Peyer's patch (tissue), 4 donors: ENCODE measurements around the gene ABCA7. TPM values are rescaled to one million over a fixed set of nuclear protein-coding genes. Genes with fewer than 3 reads are reported as not detected.

Source experiments
- DNase-seq, 3 donors: peaks; one replicate each; pipeline ENCODE4 v3.0.0-alpha.2; 2017 to 2019
- H3K27ac ChIP-seq, 4 donors: fragments of 200-600 bp; sonication (generic); one replicate each; pipeline ENCODE4 v1.5.1; 2016 to 2019
- H3K27me3 ChIP-seq, 2 donors: fragments of 200-600 bp; sonication (generic); one replicate each; pipeline ENCODE4 v1.5.1; 2019
- H3K36me3 ChIP-seq, 3 donors: fragments of 200-600 bp; sonication (generic); one replicate each; pipeline ENCODE4 v1.5.1; 2016 to 2019
- H3K4me1 ChIP-seq, 4 donors: fragments of 200-600 bp; sonication (generic); one replicate each; pipeline ENCODE4 v1.5.1; 2016 to 2019
- H3K4me3 ChIP-seq, 4 donors: fragments of 200-600 bp; sonication (generic); 1 replicate in 3 of 4; 2 replicates in 1 of 4; pipeline ENCODE4 v1.5.1; 2016 to 2019; ENCODE audit warnings: mild to moderate bottlenecking in 1 of 4
- H3K9me3 ChIP-seq, 4 donors: fragments of 200-600 bp; sonication (generic); one replicate each; pipeline ENCODE4 v1.5.1; 2016 to 2019; ENCODE audit warnings: mild to moderate bottlenecking in 1 of 4
- CTCF ChIP-seq, 6 experiments: fragments of 450-650 bp in 4 of 6; fragments of 200-600 bp in 2 of 6; sonication (generic) in 1 of 6; IDR thresholded peaks; one replicate each; pipeline ENCODE4 v1.5.1; 2017 to 2019; ENCODE audit warnings: antibody characterized with exemption in 6 of 6, mild to moderate bottlenecking in 3 of 6, moderate library complexity in 1 of 6
- POLR2A ChIP-seq, 2 donors: fragments of 450-650 bp; IDR thresholded peaks; one replicate each; pipeline ENCODE4 v1.5.1; 2017; ENCODE audit warnings: antibody characterized with exemption in 2 of 2, mild to moderate bottlenecking in 2 of 2, moderate library complexity in 2 of 2
- total RNA-seq, 4 donors: library from RNA; depleted of rRNA; stranded (reverse); fragments of >200 nt; gene quantifications; one replicate each; pipeline ENCODE4 v1.1.0, GENCODE V29; 2016

ABCA7 gene
- total RNA-seq, 4 donors from 2014 or later, result 30.1 to 162 (median 72.1) TPM

GRCh38 chr19:1079566-1080111 lies 39.7 kb downstream of the ABCA7 start:
- TF ChIP-seq POLR2A (IDR thresholded peaks at IDR 0.05) (no peak), CTCF (IDR thresholded peaks at IDR 0.05) (no peak)
- H3K4me1 ChIP-seq, result peaks cover 0 to 72% (median 38%) of the 10 kb centered on the region in 4 donors
- H3K27me3 ChIP-seq, result no peaks in the 10 kb centered on the region
- peak overlapping the region in 1 of 4 donors; percentile 90 for H3K27ac ChIP-seq
- peak; percentile 45 to 79 (median 50) for DNase-seq
- H3K36me3 ChIP-seq, result peaks cover 0 to 21% (median 0%) of the 10 kb centered on the region in 3 donors
- H3K4me3 ChIP-seq, result no peak overlapping the region
- no peaks in the 10 kb centered on the region for H3K9me3 ChIP-seq

GRCh38 chr19:1080360-1081161 lies 40.7 kb downstream of the ABCA7 start:
- H3K27me3 ChIP-seq, result no peaks in the 10 kb centered on the region
- H3K36me3 ChIP-seq, result peaks cover 0 to 22% (median 0%) of the 10 kb centered on the region in 3 donors
- no peak overlapping the region for H3K4me3 ChIP-seq
- peaks cover 0 to 65% (median 30%) of the 10 kb centered on the region in 4 donors for H3K4me1 ChIP-seq
- H3K27ac ChIP-seq, result no peak overlapping the region
- TF ChIP-seq CTCF (IDR thresholded peaks at IDR 0.05), result no peak
- no peak for TF ChIP-seq POLR2A (IDR thresholded peaks at IDR 0.05)
- no peaks in the 10 kb centered on the region for H3K9me3 ChIP-seq
- DNase-seq, result peak in 1 of 3 donors; percentile 34

- H3K4me3 ChIP-seq, result peak overlapping the region in 2 of 4 donors; percentile 33 to 35
Measured at GRCh38 chr19:1081301-1082164, 41.6 kb downstream of the ABCA7 start.

GRCh38 chr19:1082165-1082927 lies 42.4 kb downstream of the ABCA7 start:
- Histone ChIP-seq H3K9me3 (no peaks in the 10 kb centered on the region), H3K27ac (peak overlapping the region; percentile 55 to 87 (median 70)), H3K36me3 (peaks cover 0 to 37% (median 0%) of the 10 kb centered on the region in 3 donors), H3K4me3 (peak overlapping the region in 3 of 4 donors; percentile 14 to 59 (median 56)), H3K27me3 (no peaks in the 10 kb centered on the region), H3K4me1 (peaks cover 0 to 49% (median 25%) of the 10 kb centered on the region in 4 donors)
- TF ChIP-seq CTCF (IDR thresholded peaks at IDR 0.05) (no peak), POLR2A (IDR thresholded peaks at IDR 0.05) (peak in 1 of 2 donors; percentile 69)
- DNase-seq, result peak; percentile 84 to 99 (median 96)

More at GRCh38 chr19:1081301-1082164, 41.6 kb downstream of the ABCA7 start:
- no peaks in the 10 kb centered on the region for H3K9me3 ChIP-seq
- H3K27me3 ChIP-seq, result no peaks in the 10 kb centered on the region
- H3K4me1 ChIP-seq, result peaks cover 0 to 57% (median 24%) of the 10 kb centered on the region in 4 donors
- peak overlapping the region; percentile 55 to 87 (median 61) for H3K27ac ChIP-seq
- no peak for DNase-seq
- peaks cover 0 to 31% (median 0%) of the 10 kb centered on the region in 3 donors for H3K36me3 ChIP-seq
- TF ChIP-seq POLR2A (IDR thresholded peaks at IDR 0.05), result no peak
- no peak for TF ChIP-seq CTCF (IDR thresholded peaks at IDR 0.05)
